Measurements from ENCODE around the gene TAF4B. TPM values are rescaled to one million over a fixed set of nuclear protein-coding genes. Genes with fewer than 3 reads are reported as not detected.

Gene TAF4B
- total and polyA plus RNA-seq, 9 of the 15 experiments (the other 6 are each of a cell fraction or from before 2014, with no cell fraction given), result 4.5 to 25.3 (median 20.5) TPM

- TF ChIP-seq REST (IDR thresholded peaks at IDR 0.05; ENCODE audit: borderline replicate concordance), result peak; percentile 41
- TF ChIP-seq REST (CRISPR knock-in tag; IDR thresholded peaks at IDR 0.05; ENCODE audit: low read depth), result no peak
- no peak for TF ChIP-seq MCM7 (IDR thresholded peaks at IDR 0.05)
- TF ChIP-seq WHSC1 (IDR thresholded peaks at IDR 0.05; ENCODE audit: low read length), result no peak
- TF ChIP-seq HMBOX1 (IDR thresholded peaks at IDR 0.05), result no peak
- TF ChIP-seq GABPB1 (CRISPR knock-in tag; IDR thresholded peaks at IDR 0.05), result peak; percentile 47
- TF ChIP-seq CCAR2 (IDR thresholded peaks at IDR 0.05; ENCODE audit: low read depth, low read length), result no peak
- no peak for TF ChIP-seq JUNB (CRISPR knock-in tag; conservative IDR thresholded peaks at IDR 0.05)
- 0 out of 2 replicates have a peak, but pooled peaks have one; percentile 8 for TF ChIP-seq ZNF175 (CRISPR knock-in tag; IDR thresholded peaks at IDR 0.05; ENCODE audit: low read depth)
- no peak for TF ChIP-seq PCBP1 (IDR thresholded peaks at IDR 0.05; ENCODE audit: low read depth, low read length, poor library complexity, severe bottlenecking)
- no peak for TF ChIP-seq CHD4 (IDR thresholded peaks at IDR 0.05; ENCODE audit: insufficient read depth, insufficient replicate concordance, low read depth, low read length, poor library complexity, severe bottlenecking)
- TF ChIP-seq DACH1 (IDR thresholded peaks at IDR 0.05; ENCODE audit: partially characterized antibody), result no peak
- 0 out of 2 replicates have a peak, but pooled peaks have one; percentile 44 for TF ChIP-seq HDAC8 (tag; IDR thresholded peaks at IDR 0.05)
- peak; percentile 47 for TF ChIP-seq EGR1 (conservative IDR thresholded peaks at IDR 0.05)
- TF ChIP-seq PATZ1 (CRISPR knock-in tag; IDR thresholded peaks at IDR 0.05; ENCODE audit: borderline replicate concordance), result no peak; the same call in 1 of the 2 replicates
- TF ChIP-seq TCFL5 (CRISPR knock-in tag; conservative IDR thresholded peaks at IDR 0.05), result no peak
Measured at GRCh38 chr18:26226229-26227050, at the start of gene TAF4B (continued).
